GM18867 (cell line): ENCODE data around the gene ARNT2.

Experiments
- ATAC-seq: cut with Tn5 transposase; IDR thresholded peaks from one replicate; pipeline ENCODE4 v1.9.1; 2021; ENCODE audit warnings: mild to moderate bottlenecking, moderate library complexity; ENCODE audit not compliant: unreplicated experiment

ARNT2 gene

GRCh38 chr15:80611543-80612080 lies 207.4 kb downstream of the ARNT2 start:
- no peak for ATAC-seq

GRCh38 chr15:80612118-80612823 lies 208.1 kb downstream of the ARNT2 start:
- ATAC-seq, result no peak

GRCh38 chr15:80613762-80614365 lies 209.7 kb downstream of the ARNT2 start:
- ATAC-seq, result no peak

DNA sequence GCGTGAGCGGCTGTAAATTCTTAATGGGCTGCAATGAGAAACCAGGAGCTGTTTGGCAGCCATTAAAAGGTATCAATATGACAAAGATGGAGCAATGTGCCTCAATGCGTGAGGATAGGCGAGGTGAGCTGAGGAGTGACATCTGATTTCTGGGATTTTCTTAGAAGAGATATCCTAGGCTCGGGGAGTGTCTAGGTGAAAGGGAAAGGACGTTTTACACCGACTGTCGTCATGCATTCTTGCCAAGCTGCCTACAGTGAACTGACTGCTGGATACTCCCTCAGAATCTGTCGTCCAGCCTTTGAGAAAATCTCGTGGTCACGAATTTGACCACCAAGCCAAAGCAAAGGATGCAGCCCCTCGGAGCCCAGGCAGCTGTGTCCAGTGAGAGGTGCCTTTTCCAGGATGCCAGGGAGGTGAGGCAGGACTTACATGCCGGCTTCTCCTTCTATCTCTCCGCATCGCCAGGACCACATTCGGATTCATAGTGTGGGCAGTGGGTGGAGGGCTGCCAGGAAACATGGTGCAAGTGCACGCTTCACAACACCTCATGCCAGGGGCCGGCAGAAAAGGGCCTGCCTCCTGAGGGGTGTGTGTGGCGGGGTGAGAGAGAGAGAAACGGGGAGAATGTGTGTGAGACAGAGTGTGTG lies 210.7 kb downstream of the ARNT2 start:
- no peak for ATAC-seq

DNA sequence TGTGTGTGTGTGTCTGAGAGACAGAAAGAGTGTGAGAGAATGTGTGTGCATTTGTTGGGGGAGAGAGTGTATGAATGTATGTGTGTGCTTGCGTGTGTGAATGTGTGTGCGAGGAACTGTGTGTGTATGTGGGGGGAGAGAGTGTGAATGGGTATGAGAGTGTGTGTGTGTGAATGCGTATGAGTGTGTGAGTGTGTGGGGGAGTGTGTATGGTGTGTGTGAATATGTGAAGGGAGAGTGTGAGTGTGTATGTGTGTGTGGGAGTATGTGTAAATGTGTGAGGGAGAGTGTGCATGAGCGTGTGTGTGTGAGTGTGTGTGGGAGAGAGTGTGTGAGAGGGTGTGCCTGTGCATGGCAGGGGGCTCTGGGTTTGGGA lies 211.2 kb downstream of the ARNT2 start:
- ATAC-seq, result no peak

- no peak for ATAC-seq
Measured at GRCh38 chr15:80615783-80616391, 211.7 kb downstream of the ARNT2 start.

DNA sequence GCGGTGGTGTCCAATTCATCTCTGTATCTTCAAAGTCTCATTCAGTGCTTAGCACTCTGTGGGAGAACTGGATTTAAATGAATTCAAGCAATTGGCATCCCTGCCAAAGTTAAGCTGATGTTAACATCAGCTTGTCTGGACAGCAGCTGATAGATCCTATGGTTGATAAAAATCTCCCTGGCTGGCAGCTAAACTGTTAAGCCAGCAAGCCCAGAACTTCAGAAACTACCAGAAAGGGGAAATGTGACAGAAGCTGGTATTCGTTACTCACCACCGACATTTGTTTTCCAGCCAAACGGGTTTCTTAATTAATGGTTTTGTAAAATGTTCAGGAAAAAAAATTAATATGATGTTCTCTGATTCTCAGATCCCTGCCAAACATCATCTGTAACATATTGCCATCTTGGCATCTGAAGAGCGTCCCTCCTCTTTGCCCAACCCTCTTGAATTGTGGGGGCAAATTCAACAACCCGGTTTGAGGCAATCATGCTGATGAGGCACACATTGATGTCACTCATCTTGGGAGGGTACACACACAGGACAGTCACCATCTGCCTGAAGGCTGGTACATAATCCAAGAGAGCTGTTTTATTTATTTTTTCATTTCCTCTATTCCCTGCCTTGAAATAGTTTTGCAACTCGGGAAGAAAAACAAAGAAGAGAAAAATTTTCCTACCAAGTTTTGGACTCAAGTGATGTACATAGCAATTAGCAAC lies 214.7 kb downstream of the ARNT2 start:
- no peak for ATAC-seq

DNA sequence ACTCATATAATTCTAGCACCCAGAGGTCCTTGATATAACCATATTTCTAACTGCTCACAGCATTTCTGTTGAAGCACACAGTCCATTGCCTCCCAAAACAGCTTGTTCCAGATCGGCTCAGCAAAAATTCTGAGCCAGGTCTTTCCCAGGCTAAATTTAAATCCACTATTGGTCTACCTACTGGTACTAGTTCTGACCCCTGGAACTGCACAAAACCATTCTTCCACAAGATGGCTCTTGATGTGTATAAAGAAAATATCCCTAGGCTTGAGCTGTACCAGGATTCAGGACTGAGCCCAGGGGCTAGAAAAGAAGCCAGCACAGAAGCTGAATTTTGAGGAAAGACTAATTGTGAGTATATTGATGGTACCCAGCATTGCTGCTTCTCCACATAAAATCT lies 215.5 kb downstream of the ARNT2 start:
- ATAC-seq, result no peak

DNA sequence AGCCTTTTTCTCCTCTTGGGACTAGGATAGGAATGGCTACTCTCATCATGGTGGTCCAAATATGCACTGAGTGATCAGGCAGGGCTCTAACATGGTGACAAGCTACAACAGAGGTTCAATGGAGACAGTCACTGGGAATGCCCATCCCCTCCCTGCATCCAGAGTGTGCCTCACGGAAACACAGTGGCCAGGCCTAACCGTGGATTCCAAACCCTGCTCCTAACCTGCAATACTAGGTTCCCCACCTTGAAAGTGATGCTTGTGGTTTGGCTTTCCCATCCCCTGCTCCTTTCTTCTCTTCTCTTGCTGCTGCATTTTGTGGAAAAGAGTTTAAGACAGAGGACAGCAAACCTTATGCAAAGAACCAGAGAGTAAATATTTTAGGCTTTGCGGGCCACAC lies 216.0 kb downstream of the ARNT2 start:
- ATAC-seq, result no peak

GRCh38 chr15:80620931-80621330 lies 216.7 kb downstream of the ARNT2 start:
- ATAC-seq, result no peak

DNA sequence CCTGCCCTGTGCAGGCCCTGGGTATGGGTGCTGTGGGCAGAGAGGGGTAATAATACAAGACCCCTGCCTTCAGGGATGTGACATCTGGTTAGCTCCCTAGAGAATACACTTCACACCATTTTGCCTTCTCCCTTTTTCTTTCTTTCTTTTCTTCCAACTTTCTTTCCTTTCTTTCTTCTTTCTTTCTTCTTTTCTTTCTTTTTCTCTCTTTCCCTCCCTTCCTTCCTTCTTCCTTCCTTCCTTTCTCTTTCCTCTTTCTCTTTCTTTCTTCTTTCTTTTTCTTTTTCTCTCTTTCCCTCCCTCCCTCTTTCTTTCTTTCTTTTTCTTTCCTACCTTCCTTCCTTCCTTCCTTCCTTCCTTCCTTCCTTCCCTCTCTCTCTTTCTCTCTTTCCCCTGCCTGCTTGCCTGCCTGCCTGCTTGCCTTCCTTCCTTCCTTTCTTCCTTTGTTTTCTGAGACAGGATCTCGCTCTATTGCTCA lies 222.5 kb downstream of the ARNT2 start:
- ATAC-seq, result no peak

DNA sequence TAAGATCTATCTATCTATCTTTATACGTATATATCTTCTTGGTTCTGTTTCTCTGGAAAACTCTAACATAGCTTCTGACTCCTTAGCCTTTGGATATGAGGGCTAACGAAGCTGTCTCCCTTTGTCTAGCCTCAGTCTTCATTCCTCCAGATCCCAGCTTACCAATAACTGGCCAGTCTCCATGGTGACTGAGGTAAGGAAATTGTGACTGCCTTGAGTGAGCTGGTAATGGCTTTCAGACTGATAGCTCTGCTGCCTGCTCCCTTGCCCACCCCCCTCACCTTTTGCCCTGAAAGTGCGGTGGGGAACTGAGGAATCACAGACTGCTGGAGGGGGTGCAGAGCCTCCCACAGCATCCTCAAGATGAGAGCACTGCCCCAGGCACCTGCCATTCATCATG lies 225.2 kb downstream of the ARNT2 start:
- ATAC-seq, result no peak

DNA sequence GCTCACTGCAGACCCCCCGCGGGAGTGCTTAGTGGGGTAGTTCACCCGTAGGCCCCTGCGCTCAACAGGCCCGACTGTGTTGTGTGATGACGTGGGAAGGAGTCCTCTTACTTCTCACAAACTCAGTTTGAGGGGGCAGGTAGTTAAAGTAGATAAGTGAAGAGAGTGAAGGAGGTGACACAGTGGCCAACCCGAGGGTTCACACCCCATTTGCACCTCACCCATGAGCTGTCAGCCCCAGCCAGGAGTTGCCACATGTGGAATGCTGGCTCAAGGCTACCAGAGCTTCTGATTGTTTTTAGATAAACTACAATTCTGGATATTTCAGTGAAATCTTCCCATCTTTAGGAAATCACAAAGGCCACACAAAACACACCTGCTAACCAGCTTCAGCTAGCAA lies 226.8 kb downstream of the ARNT2 start:
- no peak for ATAC-seq

DNA sequence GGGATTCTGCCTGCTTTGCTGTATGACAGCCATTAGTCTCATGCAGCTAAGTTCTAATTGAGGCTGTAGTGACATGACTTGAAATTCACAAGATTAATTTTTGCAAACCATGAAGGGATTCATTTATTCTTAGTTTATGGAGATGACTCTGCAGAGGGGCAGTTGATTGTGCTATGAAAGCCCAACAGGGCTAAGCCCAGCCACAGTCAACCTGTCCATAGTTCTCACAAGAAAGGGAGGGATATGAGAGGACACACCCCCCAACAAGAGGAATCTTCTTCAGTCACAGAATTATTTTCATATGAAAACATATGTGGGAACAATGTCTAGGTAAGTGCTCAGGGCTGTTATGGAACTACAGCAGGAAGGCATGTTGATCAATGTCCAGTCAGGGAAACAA lies 229.0 kb downstream of the ARNT2 start:
- ATAC-seq, result no peak

DNA sequence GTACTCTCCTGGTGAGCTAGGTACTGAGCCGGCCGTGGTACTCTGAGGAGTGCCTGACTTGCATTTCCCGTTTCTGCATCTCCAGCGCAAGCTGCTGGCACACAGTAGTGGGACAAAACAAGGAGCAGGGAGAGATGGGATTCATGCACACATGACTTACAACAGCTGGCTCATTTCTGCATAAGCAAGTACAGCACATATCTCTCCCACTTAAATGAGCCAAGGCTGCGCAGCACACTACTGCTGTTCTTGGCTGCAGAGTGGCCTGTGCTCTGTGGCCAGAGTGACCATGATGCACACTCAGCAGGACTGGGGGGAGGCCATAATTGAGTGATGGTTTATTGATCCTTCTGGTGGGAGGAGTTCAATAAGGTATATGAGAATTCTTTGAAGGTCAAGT lies 231.8 kb downstream of the ARNT2 start:
- no peak for ATAC-seq

GRCh38 chr15:80636675-80637074 lies 232.5 kb downstream of the ARNT2 start:
- no peak for ATAC-seq

- ATAC-seq, result no peak
Measured at GRCh38 chr15:80637747-80638146, 233.6 kb downstream of the ARNT2 start.

DNA sequence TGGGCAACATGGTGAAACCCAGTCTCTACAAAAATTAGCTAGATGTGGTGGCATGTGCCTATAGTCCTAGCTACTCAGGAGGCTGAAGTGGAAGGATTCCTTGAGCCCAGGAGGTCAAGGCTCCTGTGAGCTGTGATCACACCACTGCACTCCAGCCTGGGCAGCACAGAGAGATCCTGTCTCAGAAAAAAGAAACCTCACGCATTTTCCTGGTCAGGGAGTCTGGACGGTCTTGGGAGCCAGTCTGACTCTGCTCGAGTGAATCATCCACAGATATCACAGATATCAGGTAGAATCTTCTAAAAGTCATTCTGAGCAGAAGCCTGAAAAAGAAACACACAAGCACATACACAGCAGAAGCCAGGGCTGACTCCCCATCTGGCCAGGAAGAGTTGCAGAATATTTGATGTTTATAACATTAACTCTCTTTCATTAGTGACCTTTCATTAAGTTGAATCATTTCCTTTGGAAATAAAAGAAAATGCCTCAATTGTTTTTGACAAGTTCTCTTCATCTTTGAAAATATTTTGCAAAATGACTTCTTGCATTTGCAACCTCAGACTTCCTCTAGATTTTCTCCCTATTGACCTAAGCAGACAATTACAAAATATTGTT lies 234.5 kb downstream of the ARNT2 start:
- ATAC-seq, result no peak

DNA sequence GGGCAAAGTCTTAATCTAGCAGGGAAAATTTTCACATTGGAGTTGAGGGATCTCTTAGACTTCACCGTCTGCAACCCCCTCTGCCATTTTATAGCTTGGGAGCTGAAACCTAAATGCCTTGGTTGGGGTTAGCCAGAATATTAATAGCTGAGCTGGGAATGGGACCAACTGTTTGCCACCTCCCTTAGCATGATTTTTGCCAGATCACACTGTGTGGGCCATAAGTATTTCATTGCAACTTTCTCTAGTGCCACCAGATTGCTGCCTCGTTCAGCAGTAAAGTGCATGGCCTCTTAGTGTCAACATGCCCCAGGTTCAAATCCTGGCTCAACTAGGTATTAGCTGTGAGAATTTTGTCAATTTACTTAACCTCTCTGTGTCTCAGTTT lies 235.0 kb downstream of the ARNT2 start:
- no peak for ATAC-seq

DNA sequence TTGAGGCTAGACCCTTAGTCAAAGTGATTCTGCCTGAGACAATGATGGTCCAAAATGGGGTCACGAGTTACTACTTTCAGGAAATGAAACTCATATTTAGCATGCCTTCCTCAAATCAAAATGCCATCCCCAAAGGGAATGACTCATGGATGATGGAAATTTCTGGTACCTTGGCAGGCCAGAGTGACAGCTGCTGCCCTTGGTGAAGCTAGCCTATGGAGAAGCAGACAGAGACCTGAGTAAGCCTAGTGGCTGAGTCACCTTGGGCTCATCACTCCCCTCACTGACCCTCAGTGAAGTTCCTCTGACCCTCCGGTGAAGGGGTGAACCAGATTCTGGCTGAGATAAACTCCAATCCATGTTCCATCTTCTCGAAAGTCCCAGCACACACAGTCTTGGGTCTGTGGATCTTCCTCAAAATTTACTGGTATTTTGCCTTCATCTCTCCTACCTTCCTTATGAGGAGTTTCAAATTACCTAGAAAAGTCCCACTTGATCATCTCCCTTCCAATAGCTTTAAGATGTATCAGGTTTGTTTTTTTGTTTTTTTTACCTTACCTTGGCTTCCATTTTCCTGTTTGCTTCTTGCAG lies 236.4 kb downstream of the ARNT2 start:
- ATAC-seq, result no peak
